GM19463 (cell line): ENCODE results near the gene TMEM208.

Source experiments
- ATAC-seq: cut with Tn5 transposase; IDR thresholded peaks from one replicate; pipeline ENCODE4 v1.9.1; 2021; ENCODE audit warnings: mild to moderate bottlenecking, moderate library complexity; ENCODE audit not compliant: unreplicated experiment

The TMEM208 gene

GRCh38 chr16:67226804-67227566, at the start of gene TMEM208:
TSS of gene TMEM208 (plus strand) at chr16:67227130. CDS start at chr16:67227219, 89 bp downstream.
- peak; percentile 98 for ATAC-seq

GRCh38 chr16:67177743-67178699, 48.9 kb upstream of the TMEM208 start:
- ATAC-seq, result no peak

GRCh38 chr16:67179421-67180080, 47.4 kb upstream of the TMEM208 start:
- ATAC-seq, result no peak

- ATAC-seq, result no peak
Observed at GRCh38 chr16:67180166-67180565, 46.8 kb upstream of the TMEM208 start.

GRCh38 chr16:67181346-67181745, 45.6 kb upstream of the TMEM208 start:
- ATAC-seq, result no peak

- no peak for ATAC-seq
Observed at GRCh38 chr16:67182288-67182687, 44.6 kb upstream of the TMEM208 start.

- no peak for ATAC-seq
Observed at GRCh38 chr16:67183284-67183626, 43.7 kb upstream of the TMEM208 start.

- ATAC-seq, result peak; percentile 94
Observed at GRCh38 chr16:67183627-67184452, 43.1 kb upstream of the TMEM208 start, which contains the start of gene MATCAP1. TSS of gene MATCAP1 (minus strand) at chr16:67183963. CDS start at chr16:67180610, 3,353 bp downstream.

GRCh38 chr16:67184453-67184994, 42.4 kb upstream of the TMEM208 start:
- ATAC-seq, result peak; percentile 6

- ATAC-seq, result no peak
Observed at GRCh38 chr16:67184995-67185650, 41.8 kb upstream of the TMEM208 start.

- no peak for ATAC-seq
Observed at GRCh38 chr16:67185651-67186134, 41.2 kb upstream of the TMEM208 start.

GRCh38 chr16:67186550-67186950, 40.4 kb upstream of the TMEM208 start:
- ATAC-seq, result no peak

GRCh38 chr16:67187175-67187890, 39.6 kb upstream of the TMEM208 start:
- ATAC-seq, result no peak

- no peak for ATAC-seq
Observed at GRCh38 chr16:67188323-67188722, 38.6 kb upstream of the TMEM208 start.

- ATAC-seq, result no peak
Observed at GRCh38 chr16:67188798-67189197, 38.1 kb upstream of the TMEM208 start.

GRCh38 chr16:67190041-67190440, 36.9 kb upstream of the TMEM208 start, which contains the start of gene EXOC3L1:
TSS of gene EXOC3L1 (minus strand) at chr16:67190136. CDS start at chr16:67189676, 460 bp downstream.
- no peak for ATAC-seq

GRCh38 chr16:67190448-67191399, 36.2 kb upstream of the TMEM208 start:
- ATAC-seq, result no peak
